Suprapubic skin (tissue), 3 donors: ENCODE measurements around the gene PARVG.

ENCODE experiments used
- CTCF ChIP-seq, 2 donors: fragments of 200-600 bp in 1 of 2; fragments of 450-650 bp in 1 of 2; sonication (generic) in 1 of 2; IDR thresholded peaks; one replicate each; pipeline ENCODE4 v1.5.1; 2016 to 2019; ENCODE audit warnings: antibody characterized with exemption in 2 of 2, mild to moderate bottlenecking in 1 of 2, moderate library complexity in 1 of 2
- EP300 ChIP-seq: sonication (generic); formaldehyde crosslinking; IDR thresholded peaks from one replicate; pipeline ENCODE4 v1.6.1; 2017; ENCODE audit warnings: antibody characterized with exemption
- POLR2A ChIP-seq, 2 donors: fragments of 450-650 bp; IDR thresholded peaks; one replicate each; pipeline ENCODE4 v1.6.1; 2017; ENCODE audit warnings: antibody characterized with exemption in 2 of 2, mild to moderate bottlenecking in 2 of 2, moderate library complexity in 2 of 2

GRCh38 chr22:44188986-44189630 is 8.4 kb downstream of the PARVG start:
- no peak for TF ChIP-seq CTCF (IDR thresholded peaks at IDR 0.05)
- TF ChIP-seq EP300 = no peak
- TF ChIP-seq POLR2A (IDR thresholded peaks at IDR 0.05) = no peak
